Measurements from ENCODE around the gene SLC6A6. TPM values are rescaled to one million over a fixed set of nuclear protein-coding genes. Genes with fewer than 3 reads are reported as not detected.

Gene SLC6A6
- total and polyA plus RNA-seq, 7 donors: 10.3 to 104 (median 36.2) TPM

- ATAC-seq: no peak
- Histone ChIP-seq H3K4me1 (peaks cover 4% of the 10 kb centered on the region), H3K27ac (peak overlapping the region; percentile 41), H3K4me3 (no peak overlapping the region), H3K27me3 (ENCODE audit: insufficient read depth in 3 of 3, low read length in 2 of 3) (no peaks in the 10 kb centered on the region), H3K36me3 (ENCODE audit: insufficient read depth in 1 of 2, low read depth in 1 of 2) (peaks cover 0 to 60% of the 10 kb centered on the region in 2 donors), H3K9me3 (no peaks in the 10 kb centered on the region)
- WGBS, 3 donors: 81 to 86% (median 85%) methylated on average over 23 of the region's 23 CpGs
- DNase-seq: no peak
- no peak for TF ChIP-seq CTCF (IDR thresholded peaks at IDR 0.05)
- intact Hi-C loops (cut with DNase I): loop anchor here in 1 of 2 donors (1.0 kb wide), 1 partner anchor 37 kb away; no protein-coding TSS in a partner anchor
Measured at GRCh38 chr3:14510838-14511622, 108.6 kb downstream of the SLC6A6 start.

GRCh38 chr3:14511623-14512280 is 109.3 kb downstream of the SLC6A6 start:
- intact Hi-C loops (cut with DNase I): no loop called here

GRCh38 chr3:14512281-14512941 is 110.0 kb downstream of the SLC6A6 start:
- no peak for TF ChIP-seq CTCF (IDR thresholded peaks at IDR 0.05)
- Histone ChIP-seq H3K9me3 (no peaks in the 10 kb centered on the region), H3K36me3 (ENCODE audit: insufficient read depth in 1 of 2, low read depth in 1 of 2) (peaks cover 0 to 60% of the 10 kb centered on the region in 2 donors), H3K4me1 (peaks cover 4% of the 10 kb centered on the region), H3K27ac (peak overlapping the region; percentile 41), H3K4me3 (no peak overlapping the region), H3K27me3 (ENCODE audit: insufficient read depth in 3 of 3, low read length in 2 of 3) (no peaks in the 10 kb centered on the region)
- DNase-seq (peak in 1 of 2 donors; percentile 31), ATAC-seq (no peak)
- intact Hi-C loops (cut with DNase I): no loop called here
- WGBS, 3 donors: 74 to 78% (median 74%) methylated on average over 19 of the region's 19 CpGs

More at GRCh38 chr3:14511623-14512280, 109.3 kb downstream of the SLC6A6 start:
- H3K4me3 ChIP-seq: no peak overlapping the region
- H3K9me3 ChIP-seq: no peaks in the 10 kb centered on the region
- peaks cover 0 to 60% of the 10 kb centered on the region in 2 donors for H3K36me3 ChIP-seq (ENCODE audit: insufficient read depth in 1 of 2, low read depth in 1 of 2)
- DNase-seq: no peak
- no peak for ATAC-seq
- H3K27me3 ChIP-seq (ENCODE audit: insufficient read depth in 3 of 3, low read length in 2 of 3): no peaks in the 10 kb centered on the region
- 49 to 62% (median 50%) methylated on average over 12 of the region's 12 CpGs for WGBS, 3 donors
- no peak for TF ChIP-seq CTCF (IDR thresholded peaks at IDR 0.05)
- H3K4me1 ChIP-seq: peaks cover 4% of the 10 kb centered on the region
- H3K27ac ChIP-seq: peak overlapping the region; percentile 41

GRCh38 chr3:14512942-14513327 is 110.5 kb downstream of the SLC6A6 start:
- no peaks in the 10 kb centered on the region for H3K27me3 ChIP-seq (ENCODE audit: insufficient read depth in 3 of 3, low read length in 2 of 3)
- H3K9me3 ChIP-seq: no peaks in the 10 kb centered on the region
- intact Hi-C loops (cut with DNase I): no loop called here
- H3K4me3 ChIP-seq: no peak overlapping the region
- no peak for ATAC-seq
- DNase-seq: peak in 1 of 2 donors; percentile 26
- no peak for TF ChIP-seq CTCF (IDR thresholded peaks at IDR 0.05)
- 74 to 77% (median 76%) methylated on average over 9 of the region's 9 CpGs for WGBS, 3 donors
- H3K27ac ChIP-seq: no peak overlapping the region
- peaks cover 0 to 64% of the 10 kb centered on the region in 2 donors for H3K36me3 ChIP-seq (ENCODE audit: insufficient read depth in 1 of 2, low read depth in 1 of 2)
- H3K4me1 ChIP-seq: peaks cover 4% of the 10 kb centered on the region
